GM19099 (cell line): ENCODE results near the gene IL12RB2.

Source experiments
- POLR2A ChIP-seq: IDR thresholded peaks from 3 replicates; pipeline ENCODE4 v1.6.1; 2011; ENCODE audit warnings: low read depth; ENCODE audit not compliant: insufficient read length; ENCODE audit errors: extremely low read depth

IL12RB2 gene

DNA sequence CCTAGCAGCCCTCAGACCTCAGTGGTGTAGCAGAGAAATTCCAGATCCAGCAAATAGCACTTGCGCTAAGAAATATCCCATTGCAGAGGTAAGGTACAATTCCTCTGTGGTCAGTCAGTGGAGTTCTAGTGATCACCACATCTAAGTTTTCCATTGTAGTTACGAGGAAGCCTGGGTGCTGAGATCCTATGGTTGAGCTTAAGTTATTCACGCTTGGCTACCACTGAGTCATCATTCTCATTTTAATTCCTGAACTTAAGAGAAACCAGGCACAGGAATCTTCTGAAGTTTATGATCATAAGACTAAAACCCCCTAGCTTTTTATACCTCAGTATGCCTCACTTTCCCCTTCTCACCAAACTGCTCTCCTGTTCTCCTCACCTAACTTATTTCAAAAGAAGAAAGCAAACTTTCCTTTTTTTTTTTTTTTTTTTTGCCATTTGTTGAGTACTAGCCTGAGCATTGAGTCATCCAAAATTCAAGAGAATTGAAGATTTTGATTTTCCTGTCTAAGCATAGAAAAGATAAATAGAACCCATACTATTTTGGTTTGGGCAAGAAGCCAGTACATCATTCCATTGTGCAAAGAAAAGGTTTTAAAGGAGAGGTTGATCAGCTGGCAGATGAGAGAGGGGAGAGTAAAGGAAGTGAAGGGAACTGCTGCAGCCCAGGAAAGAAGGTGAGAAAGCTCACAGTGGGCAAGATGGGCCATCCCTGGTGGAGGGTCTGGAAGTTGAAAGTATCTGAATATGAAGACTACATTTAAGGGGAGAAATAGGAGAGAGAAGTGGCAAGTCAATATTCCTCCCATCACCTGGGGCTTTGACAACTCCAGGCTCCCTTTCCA, 82.6 kb downstream of the IL12RB2 start:
- no peak for TF ChIP-seq POLR2A

DNA sequence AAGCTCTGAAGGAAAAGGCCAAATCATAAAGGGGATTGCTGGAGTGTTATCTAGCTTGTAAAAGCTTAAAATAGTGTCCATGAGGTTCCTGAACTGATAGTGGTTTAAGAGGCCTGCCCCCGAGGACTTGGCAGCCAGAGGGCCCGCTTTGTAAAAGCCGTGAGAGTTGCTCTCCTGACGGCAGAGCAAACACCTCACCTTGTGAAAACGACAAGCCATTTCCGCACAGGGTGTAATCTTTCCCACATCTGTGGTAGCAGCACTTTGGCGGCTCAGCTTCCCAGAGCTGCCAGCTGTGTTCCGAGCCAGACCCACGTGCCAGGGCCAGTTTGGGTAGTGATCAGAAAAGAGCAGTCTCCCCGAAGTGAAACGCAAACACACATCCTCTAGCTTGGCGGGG, 85.6 kb downstream of the IL12RB2 start:
- no peak for TF ChIP-seq POLR2A

DNA sequence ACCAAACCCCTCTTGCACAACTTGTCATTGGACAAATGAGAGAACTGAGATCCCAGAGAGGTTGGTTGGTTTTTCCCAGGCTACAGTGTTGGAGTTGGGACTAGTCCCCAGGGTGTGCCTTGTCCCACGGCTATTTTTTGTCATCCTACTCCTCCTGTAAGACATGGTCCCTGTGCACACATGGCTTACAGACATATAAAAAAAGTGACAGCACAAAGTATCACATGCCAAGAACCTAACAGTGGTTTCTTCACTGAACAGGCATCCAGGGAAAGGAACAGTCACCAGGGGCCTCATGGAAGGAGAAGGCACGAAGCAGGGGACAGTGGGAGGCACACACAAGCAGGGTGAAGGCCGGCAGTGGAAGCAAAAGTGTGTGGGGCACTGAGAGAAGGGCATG, 86.1 kb downstream of the IL12RB2 start:
- TF ChIP-seq POLR2A: no peak

DNA sequence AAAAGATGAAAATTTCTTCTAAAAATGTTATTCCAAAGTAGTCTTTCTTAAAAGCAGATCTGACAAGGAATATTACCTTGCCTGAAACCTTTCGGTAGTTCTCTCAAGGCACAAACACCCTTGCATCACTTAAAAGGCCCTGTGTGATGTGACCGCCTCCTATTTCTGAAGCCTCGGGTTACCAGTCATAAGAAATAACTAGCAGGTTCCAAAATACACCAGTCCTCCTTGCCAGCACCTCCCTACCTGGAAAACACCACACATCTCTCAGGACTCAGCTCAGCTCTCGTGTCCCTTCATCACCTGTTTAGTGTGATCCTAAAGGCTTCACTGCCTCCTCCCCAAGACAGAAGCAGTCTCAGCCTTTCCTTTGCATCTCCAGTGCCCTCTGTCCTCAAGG, 86.9 kb downstream of the IL12RB2 start:
- TF ChIP-seq POLR2A: no peak

DNA sequence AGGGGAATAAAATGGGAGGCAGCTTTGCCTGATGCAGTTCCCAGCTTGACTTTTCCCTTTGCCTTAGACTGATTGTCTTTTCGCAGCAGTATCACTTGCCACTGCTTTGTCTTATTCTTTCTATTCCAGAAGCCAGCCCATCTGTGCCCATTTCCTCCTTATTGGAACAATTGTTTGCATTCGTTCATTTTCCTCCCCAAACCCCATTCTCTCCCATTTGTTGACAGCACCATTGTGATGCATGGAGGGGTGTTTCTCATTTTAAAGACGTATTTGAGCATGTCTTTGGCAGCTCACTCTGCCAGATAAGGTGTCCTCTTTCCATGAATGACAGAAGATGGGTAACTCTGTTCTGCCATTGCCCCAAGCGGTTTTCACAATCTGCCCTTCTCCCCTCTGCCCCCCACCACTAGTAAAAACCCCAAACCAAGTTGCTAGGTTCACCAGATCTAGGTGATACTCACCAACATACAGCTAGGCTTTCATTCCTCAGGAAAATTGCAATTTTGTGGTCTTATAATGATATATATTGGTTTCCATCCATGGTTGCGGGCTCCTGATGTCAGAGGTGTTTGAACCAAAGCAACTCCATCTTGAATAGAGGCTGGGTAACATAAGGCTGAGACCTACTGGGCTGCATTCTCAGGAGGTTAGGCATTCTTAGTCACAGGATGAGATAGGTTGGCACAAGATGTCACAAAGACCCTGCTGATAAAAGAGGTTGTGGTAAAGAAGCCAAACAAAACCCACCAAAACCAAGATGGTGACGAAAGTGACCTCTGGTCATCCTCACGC, 91.7 kb downstream of the IL12RB2 start:
- no peak for TF ChIP-seq POLR2A

DNA sequence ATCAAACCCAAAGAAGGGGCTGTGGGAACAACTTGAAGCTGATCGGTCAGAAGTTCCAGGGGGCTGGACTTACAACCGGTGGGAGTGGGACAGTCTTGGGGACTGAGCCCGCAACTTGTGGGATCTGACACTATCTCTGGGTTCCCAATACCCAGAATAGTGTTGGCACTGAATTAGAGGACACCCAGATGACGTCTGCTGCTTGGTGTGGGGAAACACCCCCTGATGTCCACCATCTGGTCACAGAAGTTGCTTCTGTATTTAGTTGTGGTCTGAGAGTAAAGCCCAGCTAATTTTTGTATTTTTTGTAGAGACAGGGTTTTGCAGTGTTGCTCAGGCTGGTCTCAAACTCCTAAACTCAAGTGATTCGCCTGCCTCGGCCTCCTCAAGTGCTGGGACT, 93.8 kb downstream of the IL12RB2 start:
- TF ChIP-seq POLR2A: no peak

DNA sequence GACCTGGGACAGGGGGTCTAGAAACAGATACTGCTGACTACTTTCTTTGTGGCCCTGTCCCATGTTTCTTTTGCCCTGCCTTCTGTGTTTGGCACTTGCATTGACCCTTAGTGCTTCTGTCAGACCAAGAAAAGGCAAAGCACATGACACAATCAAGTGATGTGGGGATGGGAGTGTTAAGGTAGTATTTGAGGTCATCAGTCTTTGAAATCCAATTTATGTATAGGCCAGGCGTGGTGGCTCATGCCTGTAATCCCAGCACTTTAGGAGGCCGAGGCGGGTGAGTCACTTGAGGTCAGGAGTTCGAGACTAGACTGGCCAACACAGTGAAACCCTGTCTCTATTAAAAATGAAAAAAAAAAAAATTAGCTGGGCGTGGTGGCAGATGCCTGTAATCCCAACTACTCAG, 96.5 kb downstream of the IL12RB2 start:
- no peak for TF ChIP-seq POLR2A

DNA sequence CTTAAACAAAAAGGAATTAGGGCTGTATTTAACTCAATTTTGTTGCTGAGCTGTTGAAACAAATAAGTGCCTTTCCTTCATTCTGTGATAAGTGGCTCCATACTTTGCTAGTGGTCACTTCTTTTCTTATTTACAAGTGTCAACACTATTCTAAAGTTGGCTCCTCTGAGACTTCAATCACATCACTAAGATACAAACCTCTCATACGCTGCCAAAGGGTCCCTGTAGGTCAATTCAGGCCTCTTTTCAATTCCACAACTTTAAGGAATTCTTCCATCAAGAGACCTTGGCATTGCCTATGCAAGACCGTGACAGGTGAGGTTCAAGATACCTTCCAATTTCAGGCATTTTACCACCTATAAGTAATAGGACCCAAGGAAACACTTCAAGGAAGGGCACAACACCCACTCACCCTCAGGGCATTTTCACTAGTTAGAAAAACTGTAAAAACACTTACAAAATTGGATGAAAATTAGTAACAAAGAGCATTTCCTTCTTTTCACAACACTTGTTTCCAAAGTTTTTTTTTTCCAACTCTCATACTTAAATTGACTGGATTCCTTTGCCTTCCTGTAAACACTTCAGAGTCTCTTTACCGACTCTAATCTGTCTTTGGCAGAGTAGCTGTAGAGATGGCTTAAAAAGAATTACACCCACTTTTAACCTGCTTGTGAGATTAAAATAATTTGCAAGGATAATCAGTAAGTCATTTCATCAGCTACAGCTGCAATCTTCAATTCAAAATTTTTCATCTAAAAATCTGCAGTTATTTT, 98.0 kb downstream of the IL12RB2 start:
- no peak for TF ChIP-seq POLR2A

DNA sequence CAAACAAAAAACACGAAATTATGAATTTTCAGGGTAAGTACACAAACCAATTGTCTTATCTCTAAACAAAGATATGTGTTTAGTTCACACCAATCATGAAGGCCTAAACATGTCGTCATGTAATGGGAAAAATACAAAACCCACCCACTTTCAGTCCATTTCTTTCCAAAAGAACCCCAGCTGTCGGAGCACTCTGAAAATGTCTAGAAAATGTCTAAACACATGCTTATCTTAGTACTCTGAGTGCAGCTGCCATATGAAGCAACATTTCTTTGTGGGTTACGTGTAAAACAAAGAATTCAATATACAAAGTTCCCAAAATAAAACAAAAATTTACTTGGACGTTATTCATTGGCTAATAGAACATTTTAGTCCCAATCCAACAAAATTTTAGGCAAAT, 99.8 kb downstream of the IL12RB2 start:
- TF ChIP-seq POLR2A: no peak

DNA sequence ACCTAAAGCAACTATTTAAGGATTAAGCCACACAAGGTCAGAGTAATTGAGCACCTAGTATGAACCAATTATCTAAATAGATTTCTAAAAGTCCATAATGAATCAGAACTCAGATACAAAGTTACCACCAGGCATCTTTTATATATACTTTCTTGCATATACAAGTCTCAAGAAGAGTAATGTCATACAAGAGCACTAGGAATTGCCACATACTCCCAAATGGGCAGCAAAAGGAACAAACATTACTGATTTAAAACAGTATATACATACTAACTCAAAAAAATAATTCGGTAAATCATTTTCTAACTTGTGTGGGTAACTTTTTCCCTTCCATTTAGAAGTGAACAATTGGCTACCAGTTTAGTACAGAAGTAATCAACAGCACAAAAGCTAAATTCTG, 100.5 kb downstream of the IL12RB2 start:
- TF ChIP-seq POLR2A: no peak

DNA sequence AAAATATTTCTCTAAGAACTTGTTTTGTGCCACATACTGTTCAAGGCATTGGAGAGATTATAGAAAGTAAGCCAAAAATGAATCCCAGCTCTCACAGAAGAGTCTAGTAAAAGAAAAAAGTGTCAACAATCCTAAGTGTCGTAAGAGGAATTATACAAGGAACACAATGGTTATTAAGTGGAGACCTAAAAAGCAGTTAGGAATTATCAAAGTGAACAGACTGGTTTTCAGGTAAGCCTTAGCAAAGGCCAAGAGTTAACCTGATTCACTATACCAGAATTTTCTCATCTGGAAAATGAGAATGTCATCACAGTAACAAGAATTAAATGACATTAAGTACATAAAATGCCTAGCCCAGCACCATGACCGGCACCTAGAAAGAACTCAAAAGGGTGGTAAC, 106.9 kb downstream of the IL12RB2 start:
- no peak for TF ChIP-seq POLR2A

DNA sequence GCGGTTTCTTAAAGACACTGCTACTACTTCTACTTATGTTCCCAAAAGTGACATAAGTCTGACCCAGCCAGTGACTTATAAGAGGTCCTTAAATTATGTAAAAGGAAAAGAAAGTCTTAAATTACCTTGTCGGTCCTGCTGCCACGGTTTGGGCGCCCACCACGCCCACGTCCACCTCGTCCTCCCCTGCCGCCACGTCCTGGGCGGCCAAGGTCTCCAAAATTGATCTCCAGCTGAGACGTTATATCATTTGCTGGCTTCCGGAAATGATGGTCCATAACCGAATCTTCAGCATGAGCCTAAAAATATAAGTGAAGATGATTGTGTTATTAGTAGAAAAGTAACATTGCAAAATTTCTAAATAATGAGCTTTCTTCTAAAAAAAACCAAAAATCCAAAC, 107.4 kb downstream of the IL12RB2 start:
- TF ChIP-seq POLR2A: no peak

DNA sequence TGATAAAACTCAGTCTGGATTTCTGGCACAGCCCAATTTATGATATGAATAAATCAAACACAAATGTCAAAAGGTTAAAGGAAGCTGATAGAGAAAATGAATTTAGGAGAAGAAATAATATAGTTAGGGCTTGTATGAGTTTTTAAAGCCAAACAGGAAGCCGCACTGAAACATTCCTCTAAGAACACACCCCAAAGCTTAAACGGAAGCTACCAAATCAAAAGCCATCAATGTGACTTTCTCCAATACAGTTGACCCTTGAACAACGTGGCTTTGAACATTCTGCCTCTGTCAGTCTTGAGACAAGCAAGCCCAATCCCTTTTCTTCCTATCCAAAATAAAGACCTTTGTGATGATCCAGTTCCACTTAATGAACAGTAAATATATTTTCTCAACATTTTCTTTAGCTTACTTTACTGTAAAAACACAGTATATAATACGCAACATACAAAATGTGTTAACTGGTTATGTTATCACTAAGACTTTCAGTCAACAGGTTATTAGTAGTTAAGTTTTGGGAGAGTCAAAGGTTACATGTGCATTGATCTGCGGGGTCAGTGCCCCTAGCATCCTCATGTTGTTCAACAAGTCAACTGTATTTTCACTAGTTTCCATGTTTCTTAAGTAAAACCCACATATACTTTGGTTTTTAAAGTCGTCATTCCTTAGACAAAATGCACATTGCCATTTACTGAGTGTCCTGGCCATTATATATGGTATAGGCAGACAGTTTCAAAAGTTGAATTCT, 111.3 kb downstream of the IL12RB2 start:
- no peak for TF ChIP-seq POLR2A

DNA sequence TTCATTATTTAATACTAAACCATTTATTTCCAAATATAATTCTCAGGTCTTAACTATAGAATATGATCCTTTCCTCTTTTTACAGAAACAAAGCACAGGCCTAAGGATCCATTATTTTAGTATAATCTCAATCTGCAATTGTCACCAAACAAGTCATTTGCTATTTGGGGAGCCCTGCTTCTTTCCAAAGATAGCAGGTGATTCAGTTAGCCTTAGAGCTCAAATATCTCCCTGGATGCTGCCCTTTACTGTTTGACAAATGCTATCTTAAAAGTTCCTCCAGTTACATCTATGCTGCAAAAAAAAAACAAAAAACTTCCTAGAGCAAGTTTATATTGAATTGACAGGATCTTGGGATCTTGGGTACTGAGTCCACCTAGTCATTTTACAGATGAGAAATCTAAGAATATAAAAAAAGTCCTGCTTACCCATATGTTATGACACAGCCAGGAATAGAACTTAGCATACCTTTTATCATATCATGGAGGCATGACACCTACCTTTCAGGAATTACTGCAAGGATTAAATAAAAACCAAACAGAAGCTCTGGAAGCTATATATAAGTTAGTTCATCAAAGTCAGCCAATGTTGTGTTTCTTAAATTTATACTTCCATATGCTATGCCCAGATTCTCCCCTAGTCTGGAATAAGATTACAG, 113.3 kb downstream of the IL12RB2 start:
- TF ChIP-seq POLR2A: no peak
